ENCODE measurements around the gene CYP2D6.
"Not testable (repeated sequence)": the region's sequence is repeated elsewhere in the genome, so short reads cannot be mapped to it uniquely, and the experiment has no call there.

Gene CYP2D6

GRCh38 chr22:42158456-42159132, 28.0 kb upstream of the CYP2D6 start:
- no peak for DNase-seq (ENCODE audit: low read depth in 3 of 3)

GRCh38 chr22:42156598-42156997, 26.0 kb upstream of the CYP2D6 start:
- DNase-seq (ENCODE audit: low read depth in 3 of 3) = no peak

- no peak for DNase-seq (ENCODE audit: low read depth in 3 of 3)
These were observed 25.5 kb upstream of the CYP2D6 start for GRCh38 chr22:42156121-42156520.

GRCh38 chr22:42155053-42155543, 24.5 kb upstream of the CYP2D6 start:
- no peak for DNase-seq (ENCODE audit: low read depth in 3 of 3)

- DNase-seq (ENCODE audit: low read depth in 3 of 3) = no peak
These were observed 23.9 kb upstream of the CYP2D6 start for GRCh38 chr22:42154293-42155052.

- DNase-seq (ENCODE audit: low read depth in 3 of 3) = no peak
These were observed 22.2 kb upstream of the CYP2D6 start for GRCh38 chr22:42152661-42153270.

- no peak for DNase-seq (ENCODE audit: low read depth in 3 of 3)
These were observed 21.5 kb upstream of the CYP2D6 start for GRCh38 chr22:42151924-42152635.

- no peak for DNase-seq (ENCODE audit: low read depth in 3 of 3)
These were observed 20.3 kb upstream of the CYP2D6 start for GRCh38 chr22:42150727-42151590.

GRCh38 chr22:42149798-42150197, 19.2 kb upstream of the CYP2D6 start:
- not testable (repeated sequence) for DNase-seq (ENCODE audit: low read depth in 3 of 3)

- no peak for DNase-seq (ENCODE audit: low read depth in 3 of 3)
These were observed 14.6 kb upstream of the CYP2D6 start for GRCh38 chr22:42145175-42145574.

GRCh38 chr22:42143859-42144822, 13.5 kb upstream of the CYP2D6 start:
- DNase-seq (ENCODE audit: low read depth in 3 of 3) = not testable (repeated sequence)

GRCh38 chr22:42142771-42143461, 12.3 kb upstream of the CYP2D6 start:
- DNase-seq (ENCODE audit: low read depth in 3 of 3) = no peak

GRCh38 chr22:42141307-42142057, 10.9 kb upstream of the CYP2D6 start:
- not testable (repeated sequence) for DNase-seq (ENCODE audit: low read depth in 3 of 3)

GRCh38 chr22:42140153-42140552, 9.5 kb upstream of the CYP2D6 start:
- DNase-seq (ENCODE audit: low read depth in 3 of 3) = not testable (repeated sequence)

- DNase-seq (ENCODE audit: low read depth in 3 of 3) = not testable (repeated sequence)
These were observed 8.9 kb upstream of the CYP2D6 start for GRCh38 chr22:42139508-42139907.

GRCh38 chr22:42138972-42139371, 8.4 kb upstream of the CYP2D6 start:
- no peak for DNase-seq (ENCODE audit: low read depth in 3 of 3)

- no peak for DNase-seq (ENCODE audit: low read depth in 3 of 3)
These were observed 7.6 kb upstream of the CYP2D6 start for GRCh38 chr22:42138122-42138770.

- not testable (repeated sequence) for DNase-seq (ENCODE audit: low read depth in 3 of 3)
These were observed 5.1 kb upstream of the CYP2D6 start for GRCh38 chr22:42135688-42136087.
